HFFc6 (cell line): Measurements from ENCODE around the gene CDPF1. TPM values are rescaled to one million over a fixed set of nuclear protein-coding genes. Genes with fewer than 3 reads are reported as not detected.

Experiments
- DNase-seq: peaks from one replicate; pipeline ENCODE4 v3.0.0-alpha.2; 2018
- H3K27ac Mint-ChIP-seq: 2 replicates; pipeline ENCODE4 v1.8.0; 2020; ENCODE audit warnings: mild to moderate bottlenecking, mixed read lengths
- H3K27me3 Mint-ChIP-seq: 2 replicates; pipeline ENCODE4 v1.8.0; 2021; ENCODE audit warnings: mild to moderate bottlenecking, moderate library complexity, mixed read lengths; ENCODE audit not compliant: insufficient read depth
- H3K36me3 Mint-ChIP-seq: 2 replicates; pipeline ENCODE4 v1.8.0; 2021; ENCODE audit warnings: low read depth, mixed read lengths
- H3K4me1 Mint-ChIP-seq: 2 replicates; pipeline ENCODE4 v1.8.0; 2020; ENCODE audit warnings: low read depth, mixed read lengths
- H3K4me3 Mint-ChIP-seq: 2 replicates; pipeline ENCODE4 v1.8.0; 2020; ENCODE audit warnings: mild to moderate bottlenecking, moderate library complexity, mixed read lengths
- H3K9me3 Mint-ChIP-seq: 2 replicates; pipeline ENCODE4 v1.8.0; 2020; ENCODE audit warnings: mild to moderate bottlenecking, mixed read lengths
- CTCF ChIP-seq: fragments of 200-600 bp; sonication (generic); IDR thresholded peaks from 2 replicates; pipeline ENCODE4 v1.5.0; 2021; ENCODE audit warnings: antibody characterized with exemption, mild to moderate bottlenecking
- total RNA-seq, 6 experiments: library from RNA; stranded (reverse); fragmentation: NEBNext Ultra II Directional; extraction: Animal tissue kit (Norgen Biotek cat#: 25700); gene quantifications; 2 replicates in 1 of 6; 3 replicates in 5 of 6; pipeline ENCODE4 v1.2.3, GENCODE V29; 2021

Gene CDPF1
- total RNA-seq, 6 experiments from 2014 or later, result 6.4 to 9.3 (median 7.6) TPM

- no peak for DNase-seq
- Mint-ChIP-seq H3K4me1 (peaks cover 23% of the 10 kb centered on the region), H3K36me3 (no peaks in the 10 kb centered on the region), H3K9me3 (no peaks in the 10 kb centered on the region), H3K27ac (no peak overlapping the region), H3K27me3 (no peaks in the 10 kb centered on the region; the same call in 1 of the 2 replicates), H3K4me3 (no peak overlapping the region)
- TF ChIP-seq CTCF, result no peak
Measured at GRCh38 chr22:46247443-46247975, 2.6 kb downstream of the CDPF1 start.

- Mint-ChIP-seq H3K4me3 (no peak overlapping the region), H3K27ac (no peak overlapping the region), H3K9me3 (no peaks in the 10 kb centered on the region), H3K27me3 (no peaks in the 10 kb centered on the region; the same call in 1 of the 2 replicates), H3K4me1 (peaks cover 14% of the 10 kb centered on the region), H3K36me3 (no peaks in the 10 kb centered on the region)
- TF ChIP-seq CTCF, result no peak
- no peak for DNase-seq
Measured at GRCh38 chr22:46246178-46246577, 3.9 kb downstream of the CDPF1 start.

GRCh38 chr22:46245511-46245910 lies 4.6 kb downstream of the CDPF1 start:
- no peak for DNase-seq
- Mint-ChIP-seq H3K4me1 (peaks cover 10% of the 10 kb centered on the region), H3K36me3 (no peaks in the 10 kb centered on the region), H3K9me3 (no peaks in the 10 kb centered on the region), H3K27ac (no peak overlapping the region), H3K27me3 (no peaks in the 10 kb centered on the region; the same call in 1 of the 2 replicates), H3K4me3 (no peak overlapping the region)
- no peak for TF ChIP-seq CTCF

- Mint-ChIP-seq H3K36me3 (no peaks in the 10 kb centered on the region), H3K9me3 (no peaks in the 10 kb centered on the region), H3K27me3 (no peaks in the 10 kb centered on the region; the same call in 1 of the 2 replicates), H3K4me1 (peaks cover 10% of the 10 kb centered on the region), H3K27ac (no peak overlapping the region), H3K4me3 (no peak overlapping the region)
- DNase-seq, result no peak
- TF ChIP-seq CTCF, result no peak
Measured at GRCh38 chr22:46244771-46245170, 5.3 kb downstream of the CDPF1 start.

GRCh38 chr22:46242076-46242475 lies 8.0 kb downstream of the CDPF1 start:
- no peaks in the 10 kb centered on the region; the same call in 1 of the 2 replicates for H3K27me3 Mint-ChIP-seq
- H3K9me3 Mint-ChIP-seq, result no peaks in the 10 kb centered on the region
- H3K27ac Mint-ChIP-seq, result no peak overlapping the region
- peaks cover 6% of the 10 kb centered on the region; the same call in 1 of the 2 replicates for H3K4me1 Mint-ChIP-seq
- TF ChIP-seq CTCF, result no peak
- no peak overlapping the region for H3K4me3 Mint-ChIP-seq
- H3K36me3 Mint-ChIP-seq, result no peaks in the 10 kb centered on the region
- DNase-seq, result no peak
